ENCODE measurements around the gene WNT1. TPM values are rescaled to one million over a fixed set of nuclear protein-coding genes. Genes with fewer than 3 reads are reported as not detected.

WNT1 gene
- total RNA-seq, 1 experiment from 2014 or later = not detected

- intact Hi-C loops (cut with micrococcal nuclease; ENCODE audit: unreplicated experiment) = loop anchor here (5.0 kb wide), 1 partner anchor 145 kb away; the partner anchor contains the start of gene DDX23
- TF ChIP-seq, protein P1, sequence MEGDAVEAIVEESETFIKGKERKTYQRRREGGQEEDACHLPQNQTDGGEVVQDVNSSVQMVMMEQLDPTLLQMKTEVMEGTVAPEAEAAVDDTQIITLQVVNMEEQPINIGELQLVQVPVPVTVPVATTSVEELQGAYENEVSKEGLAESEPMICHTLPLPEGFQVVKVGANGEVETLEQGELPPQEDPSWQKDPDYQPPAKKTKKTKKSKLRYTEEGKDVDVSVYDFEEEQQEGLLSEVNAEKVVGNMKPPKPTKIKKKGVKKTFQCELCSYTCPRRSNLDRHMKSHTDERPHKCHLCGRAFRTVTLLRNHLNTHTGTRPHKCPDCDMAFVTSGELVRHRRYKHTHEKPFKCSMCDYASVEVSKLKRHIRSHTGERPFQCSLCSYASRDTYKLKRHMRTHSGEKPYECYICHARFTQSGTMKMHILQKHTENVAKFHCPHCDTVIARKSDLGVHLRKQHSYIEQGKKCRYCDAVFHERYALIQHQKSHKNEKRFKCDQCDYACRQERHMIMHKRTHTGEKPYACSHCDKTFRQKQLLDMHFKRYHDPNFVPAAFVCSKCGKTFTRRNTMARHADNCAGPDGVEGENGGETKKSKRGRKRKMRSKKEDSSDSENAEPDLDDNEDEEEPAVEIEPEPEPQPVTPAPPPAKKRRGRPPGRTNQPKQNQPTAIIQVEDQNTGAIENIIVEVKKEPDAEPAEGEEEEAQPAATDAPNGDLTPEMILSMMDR (IDR thresholded peaks at IDR 0.05; ENCODE audit: unreplicated experiment) = no peak
- no peak overlapping the region for H3K27ac Mint-ChIP-seq (ENCODE audit: unreplicated experiment)
- peaks cover 32% of the 10 kb centered on the region for H3K27me3 Mint-ChIP-seq (ENCODE audit: unreplicated experiment)
- no TSS peak for BruUV-seq (replicated peaks)
- H3K36me3 Mint-ChIP-seq (ENCODE audit: insufficient read depth, unreplicated experiment) = peaks cover 5% of the 10 kb centered on the region
- CTCF ChIA-PET = interaction anchor here (0.8 to 1.7 kb wide), 5 partner anchors 9 to 144 kb away, joined by 3 to 8 read pairs (median 4); partner anchors contain the start of gene PRKAG1
- H3K9me3 Mint-ChIP-seq (ENCODE audit: low read depth, unreplicated experiment) = no peaks in the 10 kb centered on the region
- H3K4me1 Mint-ChIP-seq (ENCODE audit: low read depth, unreplicated experiment) = peaks cover 17% of the 10 kb centered on the region
- peak; percentile 57 for DNase-seq
- H3K4me3 Mint-ChIP-seq (ENCODE audit: low read depth, unreplicated experiment) = no peak overlapping the region
These were observed 18.9 kb downstream of the WNT1 start for GRCh38 chr12:48996794-48997718.

GRCh38 chr12:48997719-48998496, 19.8 kb downstream of the WNT1 start:
- H3K27ac Mint-ChIP-seq (ENCODE audit: unreplicated experiment) = no peak overlapping the region
- TF ChIP-seq, protein P1 (IDR thresholded peaks at IDR 0.05; ENCODE audit: unreplicated experiment) = no peak
- no peaks in the 10 kb centered on the region for H3K9me3 Mint-ChIP-seq (ENCODE audit: low read depth, unreplicated experiment)
- CTCF ChIA-PET = interaction anchor here (1.4 to 1.7 kb wide), 3 partner anchors 10 to 20 kb away, joined by 4 to 8 read pairs (median 5); partner anchors contain the start of gene PRKAG1
- BruUV-seq (replicated peaks) = no TSS peak
- H3K27me3 Mint-ChIP-seq (ENCODE audit: unreplicated experiment) = peaks cover 30% of the 10 kb centered on the region
- peaks cover 17% of the 10 kb centered on the region for H3K4me1 Mint-ChIP-seq (ENCODE audit: low read depth, unreplicated experiment)
- peak overlapping the region; percentile 68 for H3K4me3 Mint-ChIP-seq (ENCODE audit: low read depth, unreplicated experiment)
- peak; percentile 28 for DNase-seq
- peaks cover 5% of the 10 kb centered on the region for H3K36me3 Mint-ChIP-seq (ENCODE audit: insufficient read depth, unreplicated experiment)
- intact Hi-C loops (cut with micrococcal nuclease; ENCODE audit: unreplicated experiment) = loop anchor here (5.0 kb wide), 1 partner anchor 146 kb away; the partner anchor contains the start of gene DDX23

GRCh38 chr12:48998497-48999353, 20.6 kb downstream of the WNT1 start:
- intact Hi-C loops (cut with micrococcal nuclease; ENCODE audit: unreplicated experiment) = loop anchor here (5.0 kb wide), 1 partner anchor 146 kb away; the partner anchor contains the start of gene DDX23
- H3K36me3 Mint-ChIP-seq (ENCODE audit: insufficient read depth, unreplicated experiment) = peaks cover 5% of the 10 kb centered on the region

More at GRCh38 chr12:48998497-48999353, 20.6 kb downstream of the WNT1 start:
- H3K4me3 Mint-ChIP-seq (ENCODE audit: low read depth, unreplicated experiment) = peak overlapping the region; percentile 68
- CTCF ChIA-PET = interaction anchor here (1.6 kb wide), 1 partner anchor 19 kb away, joined by 5 read pairs; the partner anchor contains the start of gene PRKAG1
- no TSS peak for BruUV-seq (replicated peaks)
- H3K27me3 Mint-ChIP-seq (ENCODE audit: unreplicated experiment) = peaks cover 22% of the 10 kb centered on the region
- H3K4me1 Mint-ChIP-seq (ENCODE audit: low read depth, unreplicated experiment) = peaks cover 17% of the 10 kb centered on the region
- DNase-seq = peak; percentile 17
- TF ChIP-seq, protein P1 (IDR thresholded peaks at IDR 0.05; ENCODE audit: unreplicated experiment) = no peak
- H3K27ac Mint-ChIP-seq (ENCODE audit: unreplicated experiment) = no peak overlapping the region
- H3K9me3 Mint-ChIP-seq (ENCODE audit: low read depth, unreplicated experiment) = no peaks in the 10 kb centered on the region

All from Calu3 (cell line).